Measurements from ENCODE around the gene SLC23A2. TPM values are rescaled to one million over a fixed set of nuclear protein-coding genes. Genes with fewer than 3 reads are reported as not detected.

SLC23A2 gene
- total RNA-seq, 6 experiments from 2014 or later = 23.4 to 41.1 (median 30.5) TPM

DNA sequence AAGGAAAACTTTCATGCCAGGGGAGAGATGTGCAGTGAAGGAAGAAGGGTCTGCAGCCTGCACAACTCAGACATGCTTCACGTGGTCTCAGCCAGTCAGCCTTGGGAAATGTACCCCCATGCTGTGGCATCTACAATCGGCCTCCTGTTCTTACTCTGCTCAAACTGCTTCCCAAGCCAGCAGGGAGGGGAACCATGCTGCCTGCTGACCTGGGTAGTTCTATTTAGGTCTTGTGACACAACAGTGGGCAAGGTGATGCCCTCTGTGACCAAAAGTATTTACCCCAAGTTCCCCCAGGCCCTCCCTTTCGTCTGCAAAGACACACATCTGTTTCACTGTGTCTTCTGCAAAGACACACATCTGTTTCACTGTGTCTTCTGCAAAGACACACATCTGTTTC, 106.9 kb downstream of the SLC23A2 start:
- no peak for TF ChIP-seq POLR2A (IDR thresholded peaks at IDR 0.05)
- TF ChIP-seq, protein P1, sequence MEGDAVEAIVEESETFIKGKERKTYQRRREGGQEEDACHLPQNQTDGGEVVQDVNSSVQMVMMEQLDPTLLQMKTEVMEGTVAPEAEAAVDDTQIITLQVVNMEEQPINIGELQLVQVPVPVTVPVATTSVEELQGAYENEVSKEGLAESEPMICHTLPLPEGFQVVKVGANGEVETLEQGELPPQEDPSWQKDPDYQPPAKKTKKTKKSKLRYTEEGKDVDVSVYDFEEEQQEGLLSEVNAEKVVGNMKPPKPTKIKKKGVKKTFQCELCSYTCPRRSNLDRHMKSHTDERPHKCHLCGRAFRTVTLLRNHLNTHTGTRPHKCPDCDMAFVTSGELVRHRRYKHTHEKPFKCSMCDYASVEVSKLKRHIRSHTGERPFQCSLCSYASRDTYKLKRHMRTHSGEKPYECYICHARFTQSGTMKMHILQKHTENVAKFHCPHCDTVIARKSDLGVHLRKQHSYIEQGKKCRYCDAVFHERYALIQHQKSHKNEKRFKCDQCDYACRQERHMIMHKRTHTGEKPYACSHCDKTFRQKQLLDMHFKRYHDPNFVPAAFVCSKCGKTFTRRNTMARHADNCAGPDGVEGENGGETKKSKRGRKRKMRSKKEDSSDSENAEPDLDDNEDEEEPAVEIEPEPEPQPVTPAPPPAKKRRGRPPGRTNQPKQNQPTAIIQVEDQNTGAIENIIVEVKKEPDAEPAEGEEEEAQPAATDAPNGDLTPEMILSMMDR (IDR thresholded peaks at IDR 0.05) = no peak

DNA sequence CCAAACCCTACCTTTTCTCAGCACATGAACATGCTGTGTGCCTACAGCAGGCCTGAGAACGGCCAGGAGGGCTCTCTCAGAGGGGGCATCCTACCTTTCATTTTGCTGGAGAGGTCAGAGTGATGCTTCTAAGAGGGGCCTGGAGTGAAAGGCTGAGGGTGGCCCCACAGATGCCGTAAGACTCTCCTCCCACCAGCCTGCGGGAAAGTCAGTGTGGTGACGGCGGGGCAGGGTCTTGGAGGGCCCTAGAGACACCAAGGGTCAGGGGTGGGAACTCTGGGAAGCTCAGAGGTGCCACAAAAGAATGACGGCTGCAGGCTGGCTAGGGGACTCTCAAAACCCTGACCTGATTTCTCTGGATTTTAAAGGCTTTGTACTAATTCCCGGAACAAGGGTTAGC, 107.6 kb downstream of the SLC23A2 start:
- Histone ChIP-seq H3K4me1 (no peaks in the 10 kb centered on the region), H3K27ac (no peak overlapping the region), H3K4me3 (no peak overlapping the region), H3K36me3 (peaks cover 0 to 19% (median 8%) of the 10 kb centered on the region in 4 donors), H3K27me3 (no peaks in the 10 kb centered on the region), H3K9me3 (no peaks in the 10 kb centered on the region)
- TF ChIP-seq POLR2A (IDR thresholded peaks at IDR 0.05) = no peak
- TF ChIP-seq, protein P1 (IDR thresholded peaks at IDR 0.05) = no peak
- 100% methylated on average over 2 of the region's 7 CpGs for WGBS (ENCODE audit: insufficient coverage, low coverage, low lambda C conversion rate, missing lambda C conversion rate)
- ATAC-seq = no peak
- intact Hi-C loops (cut with DNase I) = no loop called here
- no peak for DNase-seq

More for the DNA sequence above, 106.9 kb downstream of the SLC23A2 start:
- H3K9me3 ChIP-seq = no peaks in the 10 kb centered on the region
- H3K4me3 ChIP-seq = no peak overlapping the region
- no peak overlapping the region for H3K27ac ChIP-seq
- intact Hi-C loops (cut with DNase I) = no loop called here
- no peaks in the 10 kb centered on the region for H3K4me1 ChIP-seq
- DNase-seq (no peak), ATAC-seq (no peak)
- no peaks in the 10 kb centered on the region for H3K27me3 ChIP-seq
- WGBS (ENCODE audit: insufficient coverage, low coverage, low lambda C conversion rate, missing lambda C conversion rate) = 83% methylated on average over 2 of the region's 3 CpGs
- peaks cover 0 to 19% (median 8%) of the 10 kb centered on the region in 4 donors for H3K36me3 ChIP-seq

DNA sequence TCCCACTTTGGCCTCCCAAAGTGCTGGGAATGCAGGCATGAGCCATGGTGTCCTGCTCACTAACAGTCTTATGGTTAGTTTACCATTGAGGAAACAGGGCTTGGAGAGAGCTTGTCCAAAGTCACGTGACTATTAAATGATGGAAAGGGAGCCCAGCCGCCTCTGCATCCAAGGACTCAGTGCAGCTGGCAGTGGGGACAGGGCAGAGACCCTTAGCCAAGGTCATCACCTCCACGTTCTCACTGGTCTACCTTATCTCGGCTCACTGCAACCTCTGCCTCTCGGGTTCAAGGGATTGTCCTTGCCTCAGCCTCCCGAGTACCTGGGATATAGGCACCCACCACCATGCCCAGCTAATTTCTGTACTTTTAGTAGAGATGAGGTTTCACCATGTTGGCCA, 109.3 kb downstream of the SLC23A2 start:
- no peak overlapping the region for H3K27ac ChIP-seq
- H3K9me3 ChIP-seq = no peaks in the 10 kb centered on the region
- DNase-seq = no peak
- no peak for ATAC-seq
- H3K4me1 ChIP-seq = no peaks in the 10 kb centered on the region
- no peaks in the 10 kb centered on the region for H3K27me3 ChIP-seq
- 80% methylated on average over 2 of the region's 6 CpGs for WGBS (ENCODE audit: insufficient coverage, low coverage, low lambda C conversion rate, missing lambda C conversion rate)
- H3K36me3 ChIP-seq = peaks cover 0 to 26% (median 10%) of the 10 kb centered on the region in 4 donors
- intact Hi-C loops (cut with DNase I) = no loop called here
- TF ChIP-seq POLR2A (IDR thresholded peaks at IDR 0.05) = no peak
- TF ChIP-seq, protein P1 (IDR thresholded peaks at IDR 0.05) = no peak
- H3K4me3 ChIP-seq = no peak overlapping the region

DNA sequence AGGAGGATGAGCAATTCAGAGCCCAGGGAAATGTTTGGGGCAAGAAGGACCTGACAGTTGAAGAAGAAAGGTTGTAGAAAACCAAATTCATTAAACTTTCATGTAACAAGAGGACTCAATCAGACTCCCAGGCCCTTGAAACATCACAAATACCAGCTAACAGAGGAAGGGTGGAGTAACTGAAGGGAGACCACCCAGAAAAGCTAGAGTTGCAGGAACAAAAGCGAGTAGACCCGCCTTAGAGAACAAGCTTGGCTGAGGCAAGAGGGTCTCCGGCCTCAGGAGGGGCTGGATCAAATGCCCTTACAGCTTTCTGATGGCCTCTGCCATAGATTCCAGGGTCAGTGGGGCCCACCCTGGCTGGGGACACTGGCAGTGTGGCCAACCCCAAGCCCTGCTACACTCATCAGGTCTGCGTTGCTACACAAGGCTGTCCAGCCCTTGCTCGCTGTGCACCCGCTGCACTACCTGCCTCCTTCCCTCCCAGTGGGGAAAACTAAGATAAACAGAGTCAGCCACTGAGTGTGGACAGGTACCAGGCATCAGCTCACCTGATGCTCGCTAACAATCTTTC, 110.0 kb downstream of the SLC23A2 start:
- DNase-seq (no peak), ATAC-seq (no peak)
- no peak for TF ChIP-seq POLR2A (IDR thresholded peaks at IDR 0.05)
- TF ChIP-seq, protein P1 (IDR thresholded peaks at IDR 0.05) = no peak
- H3K9me3 ChIP-seq = no peaks in the 10 kb centered on the region
- H3K4me3 ChIP-seq = no peak overlapping the region
- intact Hi-C loops (cut with DNase I) = no loop called here
- 100% methylated on average over 2 of the region's 7 CpGs for WGBS (ENCODE audit: insufficient coverage, low coverage, low lambda C conversion rate, missing lambda C conversion rate)
- H3K4me1 ChIP-seq = no peaks in the 10 kb centered on the region
- peaks cover 0 to 26% (median 10%) of the 10 kb centered on the region in 4 donors for H3K36me3 ChIP-seq
- H3K27ac ChIP-seq = no peak overlapping the region
- no peaks in the 10 kb centered on the region for H3K27me3 ChIP-seq
